Upper lobe of left lung (tissue), 6 donors: Measurements from ENCODE around the gene TASP1. TPM values are rescaled to one million over a fixed set of nuclear protein-coding genes. Genes with fewer than 3 reads are reported as not detected.

Source experiments
- ATAC-seq, 2 donors: fragments of 200-7000 bp; cut with Tn5 transposase; one replicate each; pipeline ENCODE4 v1.9.1; 2022; ENCODE audit warnings: mild to moderate bottlenecking in 2 of 2, moderate library complexity in 2 of 2; ENCODE audit not compliant: low FRiP score in 2 of 2
- DNase-seq, 2 donors: peaks; one replicate each; pipeline ENCODE4 v3.0.0-alpha.2; 2019 to 2020
- H3K27ac ChIP-seq, 4 donors: fragments of 200-600 bp; sonication (generic); one replicate each; pipeline ENCODE4 v1.5.1; 2016 to 2019
- H3K27me3 ChIP-seq, 4 donors: fragments of 200-600 bp; sonication (generic); one replicate each; pipeline ENCODE4 v1.5.1; 2017 to 2019
- H3K36me3 ChIP-seq, 4 donors: fragments of 200-600 bp; sonication (generic); one replicate each; pipeline ENCODE4 v1.5.1; 2016 to 2019
- H3K4me1 ChIP-seq, 4 donors: fragments of 200-600 bp; sonication (generic); one replicate each; pipeline ENCODE4 v1.5.1; 2018 to 2019
- H3K4me3 ChIP-seq, 4 donors: fragments of 200-600 bp; sonication (generic); one replicate each; pipeline ENCODE4 v1.5.1; 2017 to 2019; ENCODE audit warnings: mild to moderate bottlenecking in 2 of 4, moderate library complexity in 1 of 4
- H3K9me3 ChIP-seq, 4 donors: fragments of 200-600 bp; sonication (generic); one replicate each; pipeline ENCODE4 v1.5.1; 2018 to 2019
- EP300 ChIP-seq, 4 donors: sonication (generic); formaldehyde crosslinking; IDR thresholded peaks; one replicate each; pipeline ENCODE4 v1.5.1; 2017; ENCODE audit warnings: antibody characterized with exemption in 4 of 4, control low read depth in 2 of 4
- POLR2A ChIP-seq, 4 donors: fragments of 450-650 bp; IDR thresholded peaks; one replicate each; pipeline ENCODE4 v1.5.1; 2016 to 2017; ENCODE audit warnings: antibody characterized with exemption in 4 of 4, mild to moderate bottlenecking in 2 of 4
- POLR2AphosphoS5 ChIP-seq, 2 donors: sonication (generic); formaldehyde crosslinking; IDR thresholded peaks; one replicate each; pipeline ENCODE4 v1.5.1; 2017; ENCODE audit warnings: antibody characterized with exemption in 2 of 2
- WGBS, 2 donors: methylation state at CpG; one replicate each; pipeline ENCODE4 v1.1.5; 2017 to 2018; 5-methylcytosine and 5-hydroxymethylcytosine counted together
- total RNA-seq, 6 donors: library from RNA; depleted of rRNA in 4 of 6; stranded (reverse); fragments of >200 nt in 4 of 6; gene quantifications; one replicate each; pipeline versions ENCODE4 v1.1.0 to v1.2.1, GENCODE V29; 2016 to 2021
- TF ChIP-seq, protein P1 (sequence below), 6 experiments: fragments of 450-650 bp in 4 of 6; fragments of 200-600 bp in 2 of 6; sonication (generic) in 2 of 6; IDR thresholded peaks; one replicate each; pipeline ENCODE4 v1.5.1; 2016 to 2019; ENCODE audit warnings: antibody characterized with exemption in 6 of 6
- donor health status: DM: no; HTN: no; CAD: no; lungs with moderate emphysema.
- donor health status: DM: no; HTN: yes; CAD: no; lungs with severe emphysema.

TASP1 gene
- total RNA-seq, 6 donors from 2014 or later: 12.4 to 21.1 (median 14.0) TPM

DNA sequence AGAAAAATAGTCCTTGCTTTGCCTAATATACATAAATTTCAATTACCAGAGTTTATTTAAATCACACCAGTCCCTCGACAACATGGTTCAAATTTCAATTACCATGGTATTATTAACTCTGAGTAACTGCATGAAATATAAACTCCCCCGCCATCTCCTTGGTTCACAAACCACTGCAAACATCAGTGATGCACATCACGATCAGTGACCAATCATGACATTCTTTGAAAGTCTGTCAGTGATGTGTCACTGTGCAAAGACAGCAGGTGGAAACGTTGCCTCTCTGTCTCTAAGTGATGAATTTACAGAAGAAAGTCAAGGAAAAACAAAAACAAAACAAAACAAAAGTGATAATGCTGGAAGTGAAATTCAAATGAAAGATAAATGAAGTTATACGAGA lies 86.7 kb downstream of the TASP1 start:
- Histone ChIP-seq H3K36me3 (no peaks in the 10 kb centered on the region), H3K4me1 (no peaks in the 10 kb centered on the region), H3K9me3 (no peaks in the 10 kb centered on the region), H3K27ac (no peak overlapping the region), H3K27me3 (no peaks in the 10 kb centered on the region), H3K4me3 (no peak overlapping the region)
- no peak for ATAC-seq
- TF ChIP-seq, protein P1, sequence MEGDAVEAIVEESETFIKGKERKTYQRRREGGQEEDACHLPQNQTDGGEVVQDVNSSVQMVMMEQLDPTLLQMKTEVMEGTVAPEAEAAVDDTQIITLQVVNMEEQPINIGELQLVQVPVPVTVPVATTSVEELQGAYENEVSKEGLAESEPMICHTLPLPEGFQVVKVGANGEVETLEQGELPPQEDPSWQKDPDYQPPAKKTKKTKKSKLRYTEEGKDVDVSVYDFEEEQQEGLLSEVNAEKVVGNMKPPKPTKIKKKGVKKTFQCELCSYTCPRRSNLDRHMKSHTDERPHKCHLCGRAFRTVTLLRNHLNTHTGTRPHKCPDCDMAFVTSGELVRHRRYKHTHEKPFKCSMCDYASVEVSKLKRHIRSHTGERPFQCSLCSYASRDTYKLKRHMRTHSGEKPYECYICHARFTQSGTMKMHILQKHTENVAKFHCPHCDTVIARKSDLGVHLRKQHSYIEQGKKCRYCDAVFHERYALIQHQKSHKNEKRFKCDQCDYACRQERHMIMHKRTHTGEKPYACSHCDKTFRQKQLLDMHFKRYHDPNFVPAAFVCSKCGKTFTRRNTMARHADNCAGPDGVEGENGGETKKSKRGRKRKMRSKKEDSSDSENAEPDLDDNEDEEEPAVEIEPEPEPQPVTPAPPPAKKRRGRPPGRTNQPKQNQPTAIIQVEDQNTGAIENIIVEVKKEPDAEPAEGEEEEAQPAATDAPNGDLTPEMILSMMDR (IDR thresholded peaks at IDR 0.05): no peak
- WGBS, 2 donors: 84 to 85% methylated on average over 5 of the region's 5 CpGs
- no peak for DNase-seq

DNA sequence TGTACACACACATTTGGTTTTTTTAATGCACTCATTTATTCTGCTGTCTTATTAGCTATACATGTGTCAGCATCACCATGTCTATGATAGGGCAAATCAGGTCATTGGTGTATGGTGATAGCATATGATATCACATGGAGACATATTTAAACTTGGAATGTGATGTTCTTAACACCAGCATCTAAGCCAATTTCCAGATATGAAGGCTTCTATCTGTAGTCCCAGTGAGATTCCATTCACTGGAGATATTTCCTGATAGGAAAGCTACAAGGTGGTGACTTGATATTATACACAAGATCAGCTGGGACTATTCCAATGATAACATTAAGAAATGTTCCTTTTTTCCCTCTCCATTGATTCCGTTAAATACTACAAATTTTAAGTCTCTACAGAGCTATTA lies 89.3 kb downstream of the TASP1 start:
- ATAC-seq (no peak), DNase-seq (no peak)
- 84 to 94% methylated on average over 1 of the region's 1 CpG for WGBS, 2 donors
- Histone ChIP-seq H3K4me3 (no peak overlapping the region), H3K27ac (no peak overlapping the region), H3K9me3 (no peaks in the 10 kb centered on the region), H3K36me3 (no peaks in the 10 kb centered on the region), H3K4me1 (peaks cover 0 to 6% (median 5%) of the 10 kb centered on the region in 4 donors), H3K27me3 (no peaks in the 10 kb centered on the region)
- TF ChIP-seq POLR2A (IDR thresholded peaks at IDR 0.05) (no peak), POLR2AphosphoS5 (IDR thresholded peaks at IDR 0.05) (no peak), EP300 (IDR thresholded peaks at IDR 0.05) (no peak)
- TF ChIP-seq, protein P1 (IDR thresholded peaks at IDR 0.05): no peak

DNA sequence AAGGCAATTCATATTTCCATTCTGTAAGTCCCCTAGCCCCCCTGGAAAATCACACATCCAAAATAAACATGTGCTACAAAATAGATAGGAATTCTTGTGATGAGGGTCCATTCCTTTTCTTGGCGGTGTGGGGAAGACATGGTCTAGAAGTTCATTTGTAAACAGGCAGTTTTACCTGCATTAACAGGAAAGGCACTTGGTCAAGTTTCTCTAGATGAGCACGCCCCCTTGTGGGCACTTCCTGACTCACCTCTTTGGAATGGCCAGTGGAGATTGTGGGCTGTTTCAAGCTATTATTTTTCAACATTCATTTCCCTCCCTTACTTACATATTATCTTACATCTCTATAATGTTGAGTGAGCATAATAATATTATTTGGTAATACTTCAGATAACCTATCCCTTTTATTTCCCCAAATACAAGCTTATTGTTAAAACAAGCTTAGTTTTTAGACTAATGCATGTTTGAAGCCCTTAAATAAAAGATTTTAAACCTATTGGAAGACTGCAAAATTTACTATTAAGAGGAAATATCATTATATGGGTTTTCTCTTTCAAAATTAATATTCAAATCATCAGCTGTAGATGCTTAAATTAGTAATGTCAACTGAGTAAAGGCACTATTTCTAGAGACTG lies 92.1 kb downstream of the TASP1 start:
- 5 to 10% methylated on average over 2 of the region's 2 CpGs for WGBS, 2 donors
- no peaks in the 10 kb centered on the region for H3K9me3 ChIP-seq
- H3K4me3 ChIP-seq: no peak overlapping the region
- no peaks in the 10 kb centered on the region for H3K36me3 ChIP-seq
- no peak overlapping the region for H3K27ac ChIP-seq
- H3K27me3 ChIP-seq: no peaks in the 10 kb centered on the region
- TF ChIP-seq, protein P1 (IDR thresholded peaks at IDR 0.05): peak; percentile 51 to 77 (median 65)
- no peak for TF ChIP-seq POLR2A (IDR thresholded peaks at IDR 0.05)
- ATAC-seq (peak in 1 of 2 donors; percentile 76), DNase-seq (peak in 1 of 2 donors; percentile 72)
- peaks cover 0 to 6% (median 5%) of the 10 kb centered on the region in 4 donors for H3K4me1 ChIP-seq

DNA sequence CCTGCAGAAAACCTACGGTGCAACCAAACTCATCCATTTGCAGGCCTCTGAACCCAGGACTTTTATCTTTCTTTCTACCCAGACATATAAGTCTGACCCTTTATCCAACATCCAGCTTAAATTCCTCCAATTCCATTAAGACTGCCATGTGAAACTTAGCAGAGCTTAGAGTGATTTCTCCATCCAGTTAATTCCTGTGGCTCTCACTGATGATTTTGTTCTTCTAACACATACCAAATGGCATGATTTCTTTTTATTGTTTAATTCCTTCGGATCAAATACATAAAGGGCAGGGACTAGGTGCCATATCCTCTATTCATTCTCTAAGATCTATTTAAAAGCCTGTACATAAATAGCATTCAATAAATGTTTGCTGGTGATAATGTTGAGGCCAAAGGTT lies 92.9 kb downstream of the TASP1 start:
- ATAC-seq: no peak
- TF ChIP-seq, protein P1 (IDR thresholded peaks at IDR 0.05): no peak
- TF ChIP-seq POLR2A (IDR thresholded peaks at IDR 0.05): no peak
- TF ChIP-seq EP300 (IDR thresholded peaks at IDR 0.05): no peak
- no peak for TF ChIP-seq POLR2AphosphoS5 (IDR thresholded peaks at IDR 0.05)
- Histone ChIP-seq H3K4me3 (no peak overlapping the region), H3K9me3 (no peaks in the 10 kb centered on the region), H3K27me3 (no peaks in the 10 kb centered on the region), H3K36me3 (no peaks in the 10 kb centered on the region), H3K4me1 (peaks cover 0 to 6% (median 5%) of the 10 kb centered on the region in 4 donors), H3K27ac (no peak overlapping the region)
- DNase-seq: no peak
- WGBS, 2 donors: 60 to 87% methylated on average over 2 of the region's 2 CpGs

DNA sequence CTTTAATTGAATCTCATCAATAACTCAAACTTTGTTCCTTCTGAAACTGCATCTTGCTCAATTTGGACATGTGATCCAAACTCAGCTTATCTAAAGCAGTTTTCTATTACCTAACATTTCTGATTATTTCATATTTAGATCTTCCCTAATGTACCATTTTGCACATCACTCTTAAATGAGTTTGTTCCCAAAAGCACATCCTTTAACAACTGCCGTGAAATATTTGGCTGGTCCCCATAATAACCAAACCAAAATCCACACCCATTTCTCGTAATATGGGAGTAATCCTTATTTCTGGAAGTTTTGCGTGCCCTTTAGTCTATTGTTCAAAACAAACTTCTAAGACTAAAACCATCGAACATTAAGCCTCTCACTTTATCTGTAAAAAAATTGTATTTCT lies 94.9 kb downstream of the TASP1 start:
- TF ChIP-seq, protein P1 (IDR thresholded peaks at IDR 0.05): no peak
- TF ChIP-seq POLR2A (IDR thresholded peaks at IDR 0.05) (no peak), POLR2AphosphoS5 (IDR thresholded peaks at IDR 0.05) (no peak)
- Histone ChIP-seq H3K9me3 (no peaks in the 10 kb centered on the region), H3K36me3 (no peaks in the 10 kb centered on the region), H3K4me1 (peaks cover 0 to 6% (median 5%) of the 10 kb centered on the region in 4 donors), H3K27me3 (no peaks in the 10 kb centered on the region), H3K4me3 (no peak overlapping the region), H3K27ac (no peak overlapping the region)
- DNase-seq (no peak), ATAC-seq (peak in 1 of 2 donors; percentile 73)
- 97 to 99% methylated on average over 4 of the region's 4 CpGs for WGBS, 2 donors
